Measurements from ENCODE around the gene SNAPC4. TPM values are rescaled to one million over a fixed set of nuclear protein-coding genes. Genes with fewer than 3 reads are reported as not detected.

SNAPC4 gene
- polyA plus RNA-seq, 1 of the 3 experiments (the other 2 are of a cell fraction) = 9.2 TPM

DNA sequence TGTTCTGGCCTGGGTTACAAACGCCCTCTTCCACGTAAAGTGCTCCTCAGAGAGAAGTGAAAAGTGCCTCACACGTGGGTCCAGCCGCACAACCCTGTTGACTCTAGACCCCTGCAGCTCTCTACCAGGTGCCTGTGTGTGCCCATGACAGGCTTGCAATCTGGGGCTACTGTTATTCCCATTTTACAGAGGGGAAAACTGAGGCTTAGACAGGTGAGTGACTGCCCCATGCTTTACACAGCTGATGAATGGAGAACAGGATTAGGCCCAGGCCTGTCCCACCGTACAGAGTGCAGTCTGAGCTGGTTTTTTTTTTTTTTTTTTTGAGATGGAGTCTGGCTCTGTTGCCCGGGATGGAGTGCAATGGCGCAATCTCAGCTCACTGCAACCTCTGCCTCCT lies 45.8 kb upstream of the SNAPC4 start (continued):
- TF ChIP-seq GATA2 (CRISPR knock-in tag; IDR thresholded peaks at IDR 0.05) (no peak), NRF1 (IDR thresholded peaks at IDR 0.05; ENCODE audit: low read depth, low read length) (no peak)
- TF ChIP-seq, protein P1, sequence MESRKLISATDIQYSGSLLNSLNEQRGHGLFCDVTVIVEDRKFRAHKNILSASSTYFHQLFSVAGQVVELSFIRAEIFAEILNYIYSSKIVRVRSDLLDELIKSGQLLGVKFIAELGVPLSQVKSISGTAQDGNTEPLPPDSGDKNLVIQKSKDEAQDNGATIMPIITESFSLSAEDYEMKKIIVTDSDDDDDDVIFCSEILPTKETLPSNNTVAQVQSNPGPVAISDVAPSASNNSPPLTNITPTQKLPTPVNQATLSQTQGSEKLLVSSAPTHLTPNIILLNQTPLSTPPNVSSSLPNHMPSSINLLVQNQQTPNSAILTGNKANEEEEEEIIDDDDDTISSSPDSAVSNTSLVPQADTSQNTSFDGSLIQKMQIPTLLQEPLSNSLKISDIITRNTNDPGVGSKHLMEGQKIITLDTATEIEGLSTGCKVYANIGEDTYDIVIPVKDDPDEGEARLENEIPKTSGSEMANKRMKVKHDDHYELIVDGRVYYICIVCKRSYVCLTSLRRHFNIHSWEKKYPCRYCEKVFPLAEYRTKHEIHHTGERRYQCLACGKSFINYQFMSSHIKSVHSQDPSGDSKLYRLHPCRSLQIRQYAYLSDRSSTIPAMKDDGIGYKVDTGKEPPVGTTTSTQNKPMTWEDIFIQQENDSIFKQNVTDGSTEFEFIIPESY (IDR thresholded peaks at IDR 0.05; ENCODE audit: borderline replicate concordance, low read depth) = no peak

DNA sequence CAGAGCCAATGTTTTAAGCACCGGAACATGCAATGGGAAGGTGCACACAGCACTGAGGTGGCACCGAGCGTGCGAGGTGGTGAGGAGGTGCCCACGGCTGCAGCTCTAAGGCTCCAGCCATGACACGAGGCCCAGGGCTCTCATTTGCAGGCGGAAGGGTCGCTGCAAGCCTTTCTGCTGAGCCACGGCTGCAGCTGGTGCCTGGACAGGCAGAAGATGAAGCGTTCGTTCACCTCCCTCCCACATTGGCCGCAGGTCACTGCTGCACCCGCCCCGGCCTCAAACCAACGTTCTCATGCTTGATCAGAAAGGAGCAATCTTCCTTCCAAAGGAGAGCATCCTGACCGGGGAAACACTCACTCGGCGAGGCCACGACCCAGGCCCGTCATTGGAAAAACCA lies 44.1 kb upstream of the SNAPC4 start:
- CTCF ChIA-PET = interaction anchor here (0.8 kb wide), 1 partner anchor 274 kb away, joined by 3 read pairs; no protein-coding TSS in a partner anchor
- Histone ChIP-seq H3F3A (replicated peaks; ENCODE audit: insufficient read depth) (peaks cover 30% of the 10 kb centered on the region), H3K27ac (ENCODE audit: low read depth in 2 of 2, low read length in 1 of 2) (no peak overlapping the region), H3K27me3 (ENCODE audit: insufficient read depth) (no peaks in the 10 kb centered on the region), H3K4me1 (ENCODE audit: control insufficient read depth in 1 of 2, insufficient read depth in 2 of 2, low read depth in 1 of 2, low read length in 1 of 2) (peaks cover 0 to 4% of the 10 kb centered on the region in 2 experiments; a peak in 1 of 4 replicates), H3K4me2 (no peak overlapping the region), H3K9me3 (no peaks in the 10 kb centered on the region), H3K4me3 (ENCODE audit: low read depth in 2 of 2, low read length in 1 of 2) (no peak overlapping the region), H3K36me3 (replicated peaks in 1 of 2; ENCODE audit: control insufficient read depth in 1 of 2, insufficient read depth in 2 of 2, low read length in 1 of 2) (peaks cover 29 to 76% of the 10 kb centered on the region in 2 experiments), H3K79me2 (ENCODE audit: insufficient read depth) (peaks cover 4% of the 10 kb centered on the region; the same call in 1 of the 2 replicates), H3K9me2 (no peaks in the 10 kb centered on the region), H3K9ac (no peak overlapping the region), H4K20me1 (ENCODE audit: insufficient read depth) (peaks cover 22% of the 10 kb centered on the region), H2AFZ (ENCODE audit: low read depth) (no peak overlapping the region)
- 95% methylated on average over 15 of the region's 20 CpGs for WGBS (ENCODE audit: low lambda C conversion rate)
- DNase-seq = no peak
- POLR2A ChIA-PET = no interaction called here
- no peak for TF ChIP-seq JUND (IDR thresholded peaks at IDR 0.05)
- TF ChIP-seq RAD21 (IDR thresholded peaks at IDR 0.05; ENCODE audit: low read length) = no peak
- no peak for TF ChIP-seq GATA2 (CRISPR knock-in tag; IDR thresholded peaks at IDR 0.05)
- TF ChIP-seq ELF1 (IDR thresholded peaks at IDR 0.05) = no peak
- TF ChIP-seq FOXM1 (IDR thresholded peaks at IDR 0.05; ENCODE audit: low read depth) = no peak
- TF ChIP-seq MEF2A (IDR thresholded peaks at IDR 0.05; ENCODE audit: borderline replicate concordance, low read depth) = no peak

DNA sequence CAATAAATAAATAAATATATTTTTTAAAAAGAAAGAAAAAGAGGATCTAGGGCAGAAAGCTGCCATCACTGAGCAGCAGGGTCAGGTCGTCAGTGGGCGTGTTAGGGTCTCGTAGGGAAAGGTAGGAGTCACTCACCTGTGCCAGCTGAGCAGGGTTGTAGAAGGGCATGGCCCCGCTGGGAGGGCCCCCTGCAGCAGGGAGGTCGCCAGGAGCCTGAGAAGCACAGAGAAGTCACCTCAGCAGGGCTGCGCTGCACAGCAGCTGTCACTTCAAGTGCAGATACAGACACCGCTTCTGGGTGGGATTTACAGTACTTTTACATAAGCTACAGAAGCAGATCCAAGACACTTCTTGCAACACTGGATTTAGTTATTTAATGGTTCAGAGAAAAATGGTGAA lies 43.7 kb upstream of the SNAPC4 start:
- Histone ChIP-seq H3K36me3 (replicated peaks in 1 of 2; ENCODE audit: control insufficient read depth in 1 of 2, insufficient read depth in 2 of 2, low read length in 1 of 2) (peaks cover 29 to 71% of the 10 kb centered on the region in 2 experiments), H3K27me3 (ENCODE audit: insufficient read depth) (no peaks in the 10 kb centered on the region), H3K9ac (no peak overlapping the region), H3K9me3 (no peaks in the 10 kb centered on the region), H3K79me2 (ENCODE audit: insufficient read depth) (peaks cover 8% of the 10 kb centered on the region), H2AFZ (ENCODE audit: low read depth) (no peak overlapping the region), H3K27ac (ENCODE audit: low read depth in 2 of 2, low read length in 1 of 2) (no peak overlapping the region), H3F3A (replicated peaks; ENCODE audit: insufficient read depth) (peaks cover 30% of the 10 kb centered on the region), H3K4me3 (ENCODE audit: low read depth in 2 of 2, low read length in 1 of 2) (no peak overlapping the region), H3K9me2 (no peaks in the 10 kb centered on the region), H3K4me1 (ENCODE audit: control insufficient read depth in 1 of 2, insufficient read depth in 2 of 2, low read depth in 1 of 2, low read length in 1 of 2) (peaks cover 0 to 4% of the 10 kb centered on the region in 2 experiments; a peak in 1 of 4 replicates), H3K4me2 (no peak overlapping the region), H4K20me1 (ENCODE audit: insufficient read depth) (peaks cover 23% of the 10 kb centered on the region)
- 90% methylated on average over 5 of the region's 7 CpGs for WGBS (ENCODE audit: low lambda C conversion rate)
- no peak for TF ChIP-seq TEAD4 (IDR thresholded peaks at IDR 0.05; ENCODE audit: borderline replicate concordance, insufficient read depth)
- no peak for TF ChIP-seq TAF1 (IDR thresholded peaks at IDR 0.05; ENCODE audit: borderline replicate concordance, low read depth, low read length)
- no peak for TF ChIP-seq NRF1 (IDR thresholded peaks at IDR 0.05; ENCODE audit: low read depth, low read length)
- no peak for TF ChIP-seq SMC3 (IDR thresholded peaks at IDR 0.05; ENCODE audit: low read depth, low read length)
- no peak for TF ChIP-seq NFIC (IDR thresholded peaks at IDR 0.05; ENCODE audit: borderline replicate concordance)
- no peak for TF ChIP-seq MXI1 (IDR thresholded peaks at IDR 0.05; ENCODE audit: low read depth, low read length)
- TF ChIP-seq, protein P2, sequence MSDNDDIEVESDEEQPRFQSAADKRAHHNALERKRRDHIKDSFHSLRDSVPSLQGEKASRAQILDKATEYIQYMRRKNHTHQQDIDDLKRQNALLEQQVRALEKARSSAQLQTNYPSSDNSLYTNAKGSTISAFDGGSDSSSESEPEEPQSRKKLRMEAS (IDR thresholded peaks at IDR 0.05; ENCODE audit: low read depth) = no peak
- TF ChIP-seq GABPA (IDR thresholded peaks at IDR 0.05; ENCODE audit: low read depth) = no peak
- TF ChIP-seq YY1 (IDR thresholded peaks at IDR 0.05; ENCODE audit: low read depth) = no peak
- no peak for TF ChIP-seq FOXJ3 (CRISPR knock-in tag; IDR thresholded peaks at IDR 0.05)
- no peak for TF ChIP-seq FOSL2 (IDR thresholded peaks at IDR 0.05; ENCODE audit: borderline replicate concordance, low read depth)
- TF ChIP-seq, protein P3, sequence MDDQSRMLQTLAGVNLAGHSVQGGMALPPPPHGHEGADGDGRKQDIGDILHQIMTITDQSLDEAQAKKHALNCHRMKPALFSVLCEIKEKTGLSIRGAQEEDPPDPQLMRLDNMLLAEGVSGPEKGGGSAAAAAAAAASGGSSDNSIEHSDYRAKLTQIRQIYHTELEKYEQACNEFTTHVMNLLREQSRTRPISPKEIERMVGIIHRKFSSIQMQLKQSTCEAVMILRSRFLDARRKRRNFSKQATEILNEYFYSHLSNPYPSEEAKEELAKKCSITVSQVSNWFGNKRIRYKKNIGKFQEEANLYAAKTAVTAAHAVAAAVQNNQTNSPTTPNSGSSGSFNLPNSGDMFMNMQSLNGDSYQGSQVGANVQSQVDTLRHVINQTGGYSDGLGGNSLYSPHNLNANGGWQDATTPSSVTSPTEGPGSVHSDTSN (IDR thresholded peaks at IDR 0.05) = no peak
- TF ChIP-seq EP300 (IDR thresholded peaks at IDR 0.05; ENCODE audit: borderline replicate concordance in 1 of 2, low read depth in 1 of 2, low read length in 1 of 2) = no peak
- TF ChIP-seq RFX5 (IDR thresholded peaks at IDR 0.05; ENCODE audit: low read length) = no peak
- no peak for TF ChIP-seq RXRA (IDR thresholded peaks at IDR 0.05; ENCODE audit: borderline replicate concordance, low read depth)
- no peak for TF ChIP-seq CHD2 (IDR thresholded peaks at IDR 0.05; ENCODE audit: low read length, partially characterized antibody)
- no peak for TF ChIP-seq EZH2phosphoT487 (IDR thresholded peaks at IDR 0.05; ENCODE audit: borderline replicate concordance, low read depth)
- CTCF ChIA-PET = interaction anchor here (0.6 to 1.4 kb wide), 3 partner anchors 15 to 468 kb away, joined by 3 to 4 read pairs (median 3); no protein-coding TSS in a partner anchor
- POLR2A ChIA-PET = no interaction called here
- no peak for DNase-seq
